Glutamatergic neuron (in vitro differentiated cells): Measurements from ENCODE around the gene EFNA2. TPM values are rescaled to one million over a fixed set of nuclear protein-coding genes. Genes with fewer than 3 reads are reported as not detected.

Experiments used
- DNase-seq: peaks from one replicate; pipeline ENCODE4 v3.0.0; 2022
- H3K27ac Mint-ChIP-seq: one replicate; pipeline ENCODE4 v1.8.0; 2020; ENCODE audit warnings: mild to moderate bottlenecking, mixed read lengths, inconsistent platforms; ENCODE audit not compliant: unreplicated experiment
- H3K27me3 Mint-ChIP-seq: one replicate; pipeline ENCODE4 v1.8.0; 2020; ENCODE audit warnings: mild to moderate bottlenecking, moderate library complexity, mixed read lengths, inconsistent platforms; ENCODE audit not compliant: unreplicated experiment
- H3K36me3 Mint-ChIP-seq: one replicate; pipeline ENCODE4 v1.8.0; 2020; ENCODE audit warnings: mild to moderate bottlenecking, mixed read lengths, inconsistent platforms; ENCODE audit not compliant: unreplicated experiment
- H3K4me1 Mint-ChIP-seq: one replicate; pipeline ENCODE4 v1.8.0; 2020; ENCODE audit warnings: mild to moderate bottlenecking, low read depth, mixed read lengths, inconsistent platforms; ENCODE audit not compliant: unreplicated experiment
- H3K4me3 Mint-ChIP-seq: one replicate; pipeline ENCODE4 v1.8.0; 2020; ENCODE audit warnings: mild to moderate bottlenecking, mixed read lengths, inconsistent platforms; ENCODE audit not compliant: unreplicated experiment
- H3K9me3 Mint-ChIP-seq: one replicate; pipeline ENCODE4 v1.8.0; 2020; ENCODE audit warnings: mild to moderate bottlenecking, moderate library complexity, mixed read lengths, inconsistent platforms; ENCODE audit not compliant: unreplicated experiment
- CTCF ChIP-seq: fragments of 200-600 bp; sonication (generic); IDR thresholded peaks from one replicate; pipeline ENCODE4 v1.5.0; 2021; ENCODE audit not compliant: partially characterized antibody, unreplicated experiment
- total RNA-seq: library from RNA; stranded (reverse); fragmentation: NEBNext Ultra II Directional; extraction: Animal tissue kit (Norgen Biotek cat#: 25700); gene quantifications from one replicate; pipeline ENCODE4 v1.2.1, GENCODE V29; 2021; ENCODE audit not compliant: unreplicated experiment

EFNA2 gene
- total RNA-seq, 1 donor from 2014 or later, result 61.4 TPM

GRCh38 chr19:1273263-1274041, 12.2 kb upstream of the EFNA2 start:
- Mint-ChIP-seq H3K27me3 (peaks cover 20% of the 10 kb centered on the region), H3K27ac (peak overlapping the region; percentile 76), H3K4me1 (peaks cover 30% of the 10 kb centered on the region), H3K36me3 (no peaks in the 10 kb centered on the region), H3K9me3 (peaks cover 22% of the 10 kb centered on the region), H3K4me3 (peak overlapping the region; percentile 71)
- TF ChIP-seq CTCF, result no peak
- DNase-seq, result no peak

GRCh38 chr19:1274081-1274851, 11.4 kb upstream of the EFNA2 start:
- Mint-ChIP-seq H3K9me3 (peaks cover 19% of the 10 kb centered on the region), H3K4me3 (peak overlapping the region; percentile 64), H3K27ac (peak overlapping the region; percentile 76), H3K27me3 (peaks cover 17% of the 10 kb centered on the region), H3K4me1 (peaks cover 26% of the 10 kb centered on the region), H3K36me3 (no peaks in the 10 kb centered on the region)
- DNase-seq, result no peak
- TF ChIP-seq CTCF, result no peak

GRCh38 chr19:1274852-1275259, 10.8 kb upstream of the EFNA2 start:
- Mint-ChIP-seq H3K4me3 (peak overlapping the region; percentile 20), H3K27ac (peak overlapping the region; percentile 66), H3K4me1 (peaks cover 27% of the 10 kb centered on the region), H3K9me3 (peaks cover 19% of the 10 kb centered on the region), H3K27me3 (peaks cover 19% of the 10 kb centered on the region), H3K36me3 (no peaks in the 10 kb centered on the region)
- no peak for DNase-seq
- TF ChIP-seq CTCF, result no peak

- Mint-ChIP-seq H3K36me3 (no peaks in the 10 kb centered on the region), H3K27me3 (peaks cover 24% of the 10 kb centered on the region), H3K9me3 (peaks cover 18% of the 10 kb centered on the region), H3K4me3 (peak within 1 kb of the TSS; percentile 86), H3K4me1 (peaks cover 29% of the 10 kb centered on the region), H3K27ac (peak within 1 kb of the TSS; percentile 66)
- DNase-seq, result peak; percentile 96
- no peak for TF ChIP-seq CTCF
These were observed 10.3 kb upstream of the EFNA2 start, which contains the start of gene FAM174C for GRCh38 chr19:1275260-1275975. FAM174C (plus strand) TSS chr19:1275530; CDS start chr19:1275550, 20 bp downstream.
